Suprapubic skin (tissue), 3 donors: ENCODE results near the gene CCNI.

Experiments used
- EP300 ChIP-seq: sonication (generic); formaldehyde crosslinking; IDR thresholded peaks from one replicate; pipeline ENCODE4 v1.6.1; 2017; ENCODE audit warnings: antibody characterized with exemption
- TF ChIP-seq, protein P1 (sequence below), 2 donors: fragments of 200-600 bp in 1 of 2; fragments of 450-650 bp in 1 of 2; sonication (generic) in 1 of 2; IDR thresholded peaks; one replicate each; pipeline ENCODE4 v1.5.1; 2016 to 2019; ENCODE audit warnings: antibody characterized with exemption in 2 of 2, mild to moderate bottlenecking in 1 of 2, moderate library complexity in 1 of 2

DNA sequence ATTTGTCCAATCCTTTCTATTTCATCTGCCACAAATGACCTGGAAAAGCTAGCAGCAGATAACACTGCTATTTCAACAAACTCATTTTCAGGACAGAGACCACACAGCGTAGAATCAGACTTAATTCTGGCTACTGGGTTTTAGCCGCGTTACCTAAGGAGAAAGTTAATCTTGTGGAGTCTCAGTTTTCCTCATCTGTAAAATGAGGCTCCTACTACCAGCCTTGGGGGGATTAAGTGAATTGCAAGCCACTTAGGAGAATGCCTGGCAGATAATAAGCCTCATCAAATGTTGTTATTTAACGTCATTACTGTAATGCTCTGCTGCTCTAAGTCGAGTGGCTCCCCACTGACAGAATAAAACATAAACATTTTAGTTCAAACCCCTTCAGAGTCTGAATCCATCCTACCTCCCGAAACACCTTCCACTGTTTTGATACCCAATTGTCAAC lies 1.4 kb downstream of the CCNI start:
- no peak for TF ChIP-seq EP300
- TF ChIP-seq, protein P1, sequence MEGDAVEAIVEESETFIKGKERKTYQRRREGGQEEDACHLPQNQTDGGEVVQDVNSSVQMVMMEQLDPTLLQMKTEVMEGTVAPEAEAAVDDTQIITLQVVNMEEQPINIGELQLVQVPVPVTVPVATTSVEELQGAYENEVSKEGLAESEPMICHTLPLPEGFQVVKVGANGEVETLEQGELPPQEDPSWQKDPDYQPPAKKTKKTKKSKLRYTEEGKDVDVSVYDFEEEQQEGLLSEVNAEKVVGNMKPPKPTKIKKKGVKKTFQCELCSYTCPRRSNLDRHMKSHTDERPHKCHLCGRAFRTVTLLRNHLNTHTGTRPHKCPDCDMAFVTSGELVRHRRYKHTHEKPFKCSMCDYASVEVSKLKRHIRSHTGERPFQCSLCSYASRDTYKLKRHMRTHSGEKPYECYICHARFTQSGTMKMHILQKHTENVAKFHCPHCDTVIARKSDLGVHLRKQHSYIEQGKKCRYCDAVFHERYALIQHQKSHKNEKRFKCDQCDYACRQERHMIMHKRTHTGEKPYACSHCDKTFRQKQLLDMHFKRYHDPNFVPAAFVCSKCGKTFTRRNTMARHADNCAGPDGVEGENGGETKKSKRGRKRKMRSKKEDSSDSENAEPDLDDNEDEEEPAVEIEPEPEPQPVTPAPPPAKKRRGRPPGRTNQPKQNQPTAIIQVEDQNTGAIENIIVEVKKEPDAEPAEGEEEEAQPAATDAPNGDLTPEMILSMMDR (IDR thresholded peaks at IDR 0.05) = no peak
